HG03066 (cell line): ENCODE results near the gene DENND2A.

ENCODE experiments used
- ATAC-seq: cut with Tn5 transposase; IDR thresholded peaks from one replicate; pipeline ENCODE4 v1.9.1; 2021; ENCODE audit warnings: low read depth; ENCODE audit not compliant: unreplicated experiment

The DENND2A gene

DNA sequence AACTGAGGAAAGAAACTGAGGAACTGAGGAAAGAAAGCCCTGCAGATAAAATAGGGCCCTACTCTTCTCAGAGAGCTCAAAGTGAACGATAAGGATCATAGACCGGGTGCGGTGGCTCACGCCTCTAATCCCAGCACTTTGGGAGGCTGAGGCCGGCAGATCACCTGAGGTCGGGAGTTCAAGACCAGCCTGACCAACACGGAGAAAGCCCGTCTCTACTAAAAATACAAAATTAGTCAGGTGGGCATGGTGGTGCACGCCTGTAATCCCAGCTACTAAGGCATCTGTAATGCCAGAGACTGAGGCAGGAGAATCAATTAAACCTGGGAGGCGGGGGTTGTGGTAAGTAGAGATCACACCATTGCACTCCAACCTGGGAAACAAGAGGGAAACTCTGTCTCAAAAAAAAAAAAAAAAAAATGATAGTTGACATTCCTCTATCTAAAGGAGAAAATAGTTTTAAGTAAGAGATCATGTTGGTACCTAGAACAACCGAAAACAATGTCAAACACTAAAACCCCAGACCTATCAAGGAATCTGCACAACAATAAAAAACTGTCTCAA is 163.8 kb downstream of the DENND2A start:
- ATAC-seq: no peak

DNA sequence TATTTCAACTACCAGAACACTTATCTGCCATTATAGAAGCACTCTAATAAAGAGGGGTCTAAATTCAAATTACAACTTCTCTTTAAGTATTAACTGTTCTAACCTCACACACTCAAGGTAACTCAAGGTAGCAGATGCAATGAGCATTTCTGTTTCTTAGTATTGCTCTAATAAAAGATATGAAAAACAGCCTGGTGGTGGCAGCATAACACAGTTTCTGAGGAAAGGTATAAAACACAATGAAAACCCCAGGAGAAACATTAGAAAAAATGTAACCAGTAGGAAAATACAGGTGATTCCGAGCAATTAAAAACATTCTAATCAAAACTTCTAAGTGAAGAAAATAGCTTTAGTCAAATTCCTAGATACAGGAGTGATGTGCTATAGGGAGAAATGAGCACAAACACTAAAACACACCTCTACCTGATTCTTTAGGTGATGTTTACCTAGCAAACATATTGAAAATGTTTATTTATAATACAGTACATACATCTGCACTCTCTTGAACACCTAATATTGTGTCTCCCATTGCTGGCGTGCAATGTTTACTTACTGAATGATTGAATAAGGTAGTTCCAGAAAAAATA is 164.8 kb downstream of the DENND2A start:
- ATAC-seq: no peak
